ENCODE results near the gene RAD51B. TPM values are rescaled to one million over a fixed set of nuclear protein-coding genes. Genes with fewer than 3 reads are reported as not detected.

Gene RAD51B
- total RNA-seq, 1 experiment from 2014 or later, result 29.9 TPM

- Histone ChIP-seq H3K4me3 (no peak overlapping the region), H3K9me3 (ENCODE audit: insufficient read depth, low read depth) (peaks cover 5% of the 10 kb centered on the region), H3K36me3 (ENCODE audit: low read depth) (no peaks in the 10 kb centered on the region), H3K4me2 (no peak overlapping the region), H3K79me2 (ENCODE audit: low read depth) (no peaks in the 10 kb centered on the region), H4K20me1 (ENCODE audit: insufficient read depth) (no peaks in the 10 kb centered on the region), H3K27ac (no peak overlapping the region), H2AFZ (no peak overlapping the region), H3K27me3 (ENCODE audit: insufficient read depth, low read depth) (no peaks in the 10 kb centered on the region), H3K4me1 (replicated peaks; ENCODE audit: insufficient read depth) (peaks cover 21% of the 10 kb centered on the region), H3F3A (ENCODE audit: insufficient read depth, low read depth) (0 out of 2 replicates have a peak, but pooled peaks cover 6% of the 10 kb centered on the region), H3K9me2 (ENCODE audit: insufficient read depth) (no peaks in the 10 kb centered on the region)
- CTCF ChIA-PET, result no interaction called here
- DNase-seq, result no peak
- POLR2A ChIA-PET (ENCODE audit: unreplicated experiment), result interaction anchor here (0.6 kb wide), 1 partner anchor 57 kb away, joined by 10 read pairs; no protein-coding TSS in a partner anchor
- BruUV-seq (replicated peaks), result no TSS peak
- intact Hi-C loops (cut with micrococcal nuclease; ENCODE audit: unreplicated experiment), result no loop called here
- TF ChIP-seq, protein P1, sequence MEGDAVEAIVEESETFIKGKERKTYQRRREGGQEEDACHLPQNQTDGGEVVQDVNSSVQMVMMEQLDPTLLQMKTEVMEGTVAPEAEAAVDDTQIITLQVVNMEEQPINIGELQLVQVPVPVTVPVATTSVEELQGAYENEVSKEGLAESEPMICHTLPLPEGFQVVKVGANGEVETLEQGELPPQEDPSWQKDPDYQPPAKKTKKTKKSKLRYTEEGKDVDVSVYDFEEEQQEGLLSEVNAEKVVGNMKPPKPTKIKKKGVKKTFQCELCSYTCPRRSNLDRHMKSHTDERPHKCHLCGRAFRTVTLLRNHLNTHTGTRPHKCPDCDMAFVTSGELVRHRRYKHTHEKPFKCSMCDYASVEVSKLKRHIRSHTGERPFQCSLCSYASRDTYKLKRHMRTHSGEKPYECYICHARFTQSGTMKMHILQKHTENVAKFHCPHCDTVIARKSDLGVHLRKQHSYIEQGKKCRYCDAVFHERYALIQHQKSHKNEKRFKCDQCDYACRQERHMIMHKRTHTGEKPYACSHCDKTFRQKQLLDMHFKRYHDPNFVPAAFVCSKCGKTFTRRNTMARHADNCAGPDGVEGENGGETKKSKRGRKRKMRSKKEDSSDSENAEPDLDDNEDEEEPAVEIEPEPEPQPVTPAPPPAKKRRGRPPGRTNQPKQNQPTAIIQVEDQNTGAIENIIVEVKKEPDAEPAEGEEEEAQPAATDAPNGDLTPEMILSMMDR (conservative IDR thresholded peaks at IDR 0.05), result no peak
- no peak for TF ChIP-seq EZH2 (IDR thresholded peaks at IDR 0.05; ENCODE audit: low read depth)
Observed at GRCh38 chr14:68363466-68363842, 543.9 kb downstream of the RAD51B start.

- H3K4me3 ChIP-seq, result no peak overlapping the region
- ChIA-PET CTCF (no interaction called here), POLR2A (ENCODE audit: unreplicated experiment) (interaction anchor here (0.6 kb wide), 1 partner anchor 58 kb away, joined by 10 read pairs; no protein-coding TSS in a partner anchor)
- no peaks in the 10 kb centered on the region for H3K79me2 ChIP-seq (ENCODE audit: low read depth)
- intact Hi-C loops (cut with micrococcal nuclease; ENCODE audit: unreplicated experiment), result no loop called here
- H3K9me3 ChIP-seq (ENCODE audit: insufficient read depth, low read depth), result peaks cover 5% of the 10 kb centered on the region
- H3K9me2 ChIP-seq (ENCODE audit: insufficient read depth), result no peaks in the 10 kb centered on the region
- DNase-seq, result no peak
- no TSS peak for BruUV-seq (replicated peaks)
- no peak overlapping the region for H3K4me2 ChIP-seq
- no peak overlapping the region for H2AFZ ChIP-seq
- H3K4me1 ChIP-seq (replicated peaks; ENCODE audit: insufficient read depth), result peaks cover 21% of the 10 kb centered on the region
- H4K20me1 ChIP-seq (ENCODE audit: insufficient read depth), result no peaks in the 10 kb centered on the region
- H3F3A ChIP-seq (ENCODE audit: insufficient read depth, low read depth), result 0 out of 2 replicates have a peak, but pooled peaks cover 6% of the 10 kb centered on the region
- TF ChIP-seq, protein P1 (conservative IDR thresholded peaks at IDR 0.05), result no peak
- TF ChIP-seq EZH2 (IDR thresholded peaks at IDR 0.05; ENCODE audit: low read depth), result no peak
- no peak overlapping the region for H3K27ac ChIP-seq
- no peaks in the 10 kb centered on the region for H3K27me3 ChIP-seq (ENCODE audit: insufficient read depth, low read depth)
- H3K36me3 ChIP-seq (ENCODE audit: low read depth), result no peaks in the 10 kb centered on the region
Observed at GRCh38 chr14:68363843-68364767, 544.5 kb downstream of the RAD51B start.

DNA sequence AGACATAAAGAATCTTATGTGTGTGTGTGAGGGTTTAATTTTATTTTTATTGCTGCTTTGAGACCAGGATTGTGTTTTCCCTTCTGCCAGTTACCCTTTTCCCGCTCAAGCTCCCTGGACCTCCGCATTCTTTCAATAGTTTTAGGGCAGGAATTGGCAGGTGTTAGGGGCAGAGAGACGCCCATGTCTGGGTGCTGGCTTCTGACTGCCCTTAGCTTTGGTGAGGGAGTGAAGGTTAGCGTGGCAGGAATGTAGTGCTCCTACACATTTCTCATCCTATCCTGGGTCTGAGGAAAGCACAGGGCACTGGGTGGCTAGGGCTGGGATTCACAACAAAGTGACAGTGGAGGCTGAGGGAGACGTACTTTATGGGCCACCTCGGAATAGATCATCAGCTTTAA lies 545.2 kb downstream of the RAD51B start:
- H3K27me3 ChIP-seq (ENCODE audit: insufficient read depth, low read depth), result no peaks in the 10 kb centered on the region
- intact Hi-C loops (cut with micrococcal nuclease; ENCODE audit: unreplicated experiment), result loop anchor here (5.0 kb wide), 1 partner anchor 422 kb away; no protein-coding TSS in a partner anchor
- H3K9me3 ChIP-seq (ENCODE audit: insufficient read depth, low read depth), result peaks cover 5% of the 10 kb centered on the region
- H3K27ac ChIP-seq, result no peak overlapping the region; the same call in 1 of the 2 replicates
- DNase-seq, result no peak
- CTCF ChIA-PET, result no interaction called here
- H3K4me1 ChIP-seq (replicated peaks; ENCODE audit: insufficient read depth), result peaks cover 18% of the 10 kb centered on the region
- H4K20me1 ChIP-seq (ENCODE audit: insufficient read depth), result no peaks in the 10 kb centered on the region
- no peak overlapping the region for H3K4me3 ChIP-seq
- no peaks in the 10 kb centered on the region for H3K9me2 ChIP-seq (ENCODE audit: insufficient read depth)
- no peak overlapping the region for H2AFZ ChIP-seq
- H3F3A ChIP-seq (ENCODE audit: insufficient read depth, low read depth), result 0 out of 2 replicates have a peak, but pooled peaks cover 6% of the 10 kb centered on the region
- no peaks in the 10 kb centered on the region for H3K79me2 ChIP-seq (ENCODE audit: low read depth)
- H3K36me3 ChIP-seq (ENCODE audit: low read depth), result no peaks in the 10 kb centered on the region
- no peak for TF ChIP-seq EZH2 (IDR thresholded peaks at IDR 0.05; ENCODE audit: low read depth)
- no peak overlapping the region for H3K4me2 ChIP-seq
- BruUV-seq (replicated peaks), result no TSS peak
- POLR2A ChIA-PET (ENCODE audit: unreplicated experiment), result no interaction called here
